ENCODE measurements around the gene CHST15. TPM values are rescaled to one million over a fixed set of nuclear protein-coding genes. Genes with fewer than 3 reads are reported as not detected.
A peak's percentile ranks its signal among the peaks of the same experiment; 100 is the strongest.

Gene CHST15
- total RNA-seq, 1 donor from 2014 or later = 18.3 TPM

- no peak for DNase-seq
These were observed 28.7 kb downstream of the CHST15 start for GRCh38 chr10:124064676-124065075.

DNA sequence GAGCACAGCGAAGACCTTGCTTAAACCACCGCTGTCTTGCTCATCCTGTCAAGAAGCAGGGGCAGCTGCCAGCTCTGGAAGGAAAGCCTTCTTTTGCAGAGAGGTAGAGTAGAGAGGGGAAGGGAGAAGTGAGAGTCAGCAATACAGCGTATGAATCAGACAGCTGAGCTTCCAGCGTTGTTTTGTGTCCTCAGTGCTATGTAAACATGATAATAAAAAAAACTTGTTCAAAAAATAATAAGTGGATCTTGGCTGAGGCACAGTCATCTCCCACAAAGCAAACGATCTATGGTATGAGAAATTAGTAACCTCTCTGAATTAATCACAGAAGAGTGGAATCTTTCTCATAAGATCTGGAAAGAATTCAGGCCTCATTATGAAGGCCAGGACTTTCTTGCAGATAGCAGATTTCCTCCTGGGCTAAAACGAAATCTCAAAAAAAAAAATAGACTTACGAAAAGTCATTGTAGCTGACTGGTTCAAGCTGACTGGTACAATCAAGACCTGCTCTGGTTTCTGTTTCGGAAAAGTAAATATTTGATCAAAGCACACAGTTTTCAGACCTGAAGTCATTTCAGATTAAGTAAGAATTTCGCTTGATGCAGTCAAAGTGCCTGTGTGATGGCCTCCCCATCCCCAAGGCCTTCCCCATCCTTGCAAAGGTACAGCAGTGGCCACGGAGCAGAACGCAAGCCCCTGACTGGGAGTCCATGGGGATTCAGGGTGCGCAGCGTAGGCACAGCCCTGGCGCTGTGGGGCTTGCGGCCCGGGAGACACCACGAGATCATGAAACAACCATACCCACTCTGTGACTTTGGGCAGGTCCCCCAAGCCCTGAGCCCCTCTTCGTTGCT lies 29.4 kb downstream of the CHST15 start:
- no peak for DNase-seq

- DNase-seq = no peak
These were observed 31.0 kb downstream of the CHST15 start for GRCh38 chr10:124062390-124062789.

DNA sequence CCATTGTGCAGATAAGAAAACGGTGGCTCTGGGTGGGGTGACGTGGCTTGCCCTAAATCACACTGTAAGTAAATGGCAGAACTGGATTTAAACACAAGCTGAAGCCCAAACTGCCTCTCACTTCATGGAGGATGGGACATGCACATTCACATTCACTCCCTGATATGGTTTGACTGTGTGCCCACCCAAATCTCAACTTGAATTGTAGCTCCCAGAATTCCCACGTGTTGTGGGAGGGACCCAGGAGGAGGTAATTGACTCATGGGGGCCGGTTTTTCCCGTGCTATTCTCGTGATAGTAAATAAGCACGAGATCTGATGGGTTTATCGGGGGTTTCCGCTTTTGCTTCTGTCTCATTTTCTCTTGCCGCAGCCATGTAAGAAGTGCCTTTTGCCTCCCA lies 32.4 kb downstream of the CHST15 start:
- DNase-seq = no peak

DNA sequence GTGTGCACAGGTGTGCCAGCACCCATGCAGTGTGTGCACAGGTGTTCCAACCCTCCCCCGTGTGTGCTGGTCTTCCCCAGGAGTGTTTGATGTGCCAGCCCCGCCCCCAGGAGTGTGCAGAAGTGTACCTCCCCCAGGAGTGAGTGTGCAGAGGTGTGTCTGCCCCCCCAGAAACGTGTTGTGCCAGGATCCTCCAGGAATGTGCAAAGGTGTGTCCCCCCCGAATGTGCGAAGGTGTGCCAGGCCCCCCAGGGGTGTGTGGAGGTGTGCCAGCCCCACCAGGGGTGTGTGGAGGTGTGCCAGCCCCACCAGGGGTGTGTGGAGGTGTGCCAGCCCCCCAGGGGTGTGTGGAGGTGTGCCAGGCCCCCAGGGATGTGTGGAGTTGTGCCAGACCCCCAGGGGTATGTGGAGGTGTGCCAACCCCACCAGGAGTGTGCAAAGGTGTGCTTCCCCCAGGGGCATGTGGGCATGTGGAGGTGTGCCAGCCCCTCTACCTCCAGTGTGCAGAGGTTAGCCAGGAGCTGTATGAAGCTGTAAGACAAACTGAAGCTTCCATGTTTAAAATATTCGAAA lies 33.2 kb downstream of the CHST15 start:
- DNase-seq = no peak

- DNase-seq = peak; percentile 69
These were observed 33.8 kb downstream of the CHST15 start for GRCh38 chr10:124059551-124059950.

DNA sequence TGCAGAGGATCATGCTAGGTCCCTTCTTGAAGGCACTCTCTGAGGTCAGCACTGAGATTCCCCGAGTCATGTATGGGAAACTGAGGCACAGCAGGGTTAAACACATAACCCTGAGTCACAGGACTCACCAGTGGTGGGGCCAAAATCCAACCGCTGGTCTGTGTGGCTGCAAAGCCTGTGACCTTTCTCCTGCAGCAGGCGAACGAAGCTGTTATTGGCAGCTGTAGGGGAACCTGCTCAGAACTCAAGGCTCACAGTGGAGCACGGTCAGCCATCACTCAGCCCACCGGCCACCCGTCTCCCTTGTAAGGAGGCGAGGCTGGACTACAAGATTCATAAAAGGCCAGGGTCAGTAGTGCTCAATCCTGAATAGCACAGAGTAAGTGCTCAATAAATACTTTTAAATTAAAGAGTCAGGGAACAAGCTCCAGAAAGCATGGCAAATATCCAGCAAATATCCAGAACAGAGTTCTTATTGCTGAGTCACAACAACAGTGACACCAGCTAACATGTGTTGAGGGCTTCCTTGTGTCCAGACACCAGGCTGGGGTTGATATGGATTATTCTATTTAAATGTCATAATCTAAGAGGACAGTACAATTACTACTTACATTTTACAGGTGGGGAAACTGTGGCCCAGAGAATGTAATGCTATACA lies 34.9 kb downstream of the CHST15 start:
- no peak for DNase-seq

- no peak for DNase-seq
These were observed 35.8 kb downstream of the CHST15 start for GRCh38 chr10:124057601-124058000.

DNA sequence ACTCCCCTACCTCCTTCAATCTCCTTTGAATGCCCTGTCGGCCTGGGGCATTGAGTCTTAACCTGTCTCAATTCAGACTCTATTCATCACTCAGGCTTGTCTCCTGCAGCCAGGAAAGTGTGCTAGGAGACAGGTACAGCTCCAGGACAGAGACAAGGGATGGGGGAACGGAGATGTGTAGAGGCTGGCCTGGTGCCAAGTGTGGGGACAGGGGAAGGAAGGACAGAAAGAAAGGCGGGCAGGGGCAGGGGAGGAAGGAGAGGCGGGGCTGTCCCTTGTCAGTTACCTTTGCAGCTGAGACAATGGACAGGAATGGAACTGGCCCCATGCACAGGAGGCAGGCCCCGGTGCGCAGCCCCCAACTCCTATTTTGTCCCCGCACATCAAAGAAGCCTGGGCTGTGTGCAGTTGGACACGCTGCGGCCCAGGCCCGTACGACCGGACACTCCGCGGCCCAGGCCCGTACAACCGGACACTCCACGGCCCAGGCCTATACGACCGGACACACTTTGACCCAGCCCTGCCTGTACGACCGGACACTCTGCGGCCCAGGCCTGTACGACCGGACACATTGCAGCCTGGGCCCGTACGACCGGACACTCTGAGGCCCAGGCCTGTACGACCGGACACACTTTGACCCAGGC lies 36.9 kb downstream of the CHST15 start:
- no peak for DNase-seq

DNA sequence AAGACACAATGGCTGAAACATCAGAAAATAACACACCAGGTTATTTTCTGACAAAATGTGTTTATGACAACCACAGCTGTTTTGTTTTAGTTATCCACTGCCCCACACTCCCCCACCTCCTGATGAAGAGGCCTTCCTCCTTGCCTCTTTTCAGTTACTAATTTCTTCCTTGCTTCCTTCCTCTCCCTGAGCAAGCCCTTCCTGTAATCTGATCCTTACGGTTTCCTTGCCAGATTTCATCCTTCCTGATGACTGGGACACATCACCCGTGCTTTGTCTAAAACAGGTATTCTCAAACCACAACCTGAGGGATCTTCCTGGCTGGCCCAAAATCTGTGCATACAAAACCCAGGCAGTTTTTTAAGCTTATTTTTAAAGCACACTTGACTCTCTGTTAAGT lies 39.4 kb downstream of the CHST15 start:
- no peak for DNase-seq

DNA sequence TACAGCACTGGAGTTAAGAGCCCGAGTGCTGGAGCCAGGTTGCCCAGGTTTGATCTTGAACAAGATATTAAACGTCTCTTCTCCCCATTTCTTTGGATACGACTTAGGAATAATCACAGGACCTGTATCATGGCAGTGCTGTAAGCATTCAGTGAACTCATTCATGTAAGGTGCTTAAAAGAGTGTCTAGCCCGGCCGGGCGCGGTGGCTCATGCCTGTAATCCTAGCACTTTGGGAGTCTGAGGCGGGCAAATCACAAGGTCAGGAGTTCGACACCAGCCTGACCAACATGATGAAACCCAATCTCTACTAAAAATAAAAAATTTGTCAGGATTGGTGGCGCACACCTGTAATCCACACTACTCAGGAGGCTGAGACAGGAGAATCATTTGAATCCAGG lies 40.8 kb downstream of the CHST15 start:
- DNase-seq = no peak

DNA sequence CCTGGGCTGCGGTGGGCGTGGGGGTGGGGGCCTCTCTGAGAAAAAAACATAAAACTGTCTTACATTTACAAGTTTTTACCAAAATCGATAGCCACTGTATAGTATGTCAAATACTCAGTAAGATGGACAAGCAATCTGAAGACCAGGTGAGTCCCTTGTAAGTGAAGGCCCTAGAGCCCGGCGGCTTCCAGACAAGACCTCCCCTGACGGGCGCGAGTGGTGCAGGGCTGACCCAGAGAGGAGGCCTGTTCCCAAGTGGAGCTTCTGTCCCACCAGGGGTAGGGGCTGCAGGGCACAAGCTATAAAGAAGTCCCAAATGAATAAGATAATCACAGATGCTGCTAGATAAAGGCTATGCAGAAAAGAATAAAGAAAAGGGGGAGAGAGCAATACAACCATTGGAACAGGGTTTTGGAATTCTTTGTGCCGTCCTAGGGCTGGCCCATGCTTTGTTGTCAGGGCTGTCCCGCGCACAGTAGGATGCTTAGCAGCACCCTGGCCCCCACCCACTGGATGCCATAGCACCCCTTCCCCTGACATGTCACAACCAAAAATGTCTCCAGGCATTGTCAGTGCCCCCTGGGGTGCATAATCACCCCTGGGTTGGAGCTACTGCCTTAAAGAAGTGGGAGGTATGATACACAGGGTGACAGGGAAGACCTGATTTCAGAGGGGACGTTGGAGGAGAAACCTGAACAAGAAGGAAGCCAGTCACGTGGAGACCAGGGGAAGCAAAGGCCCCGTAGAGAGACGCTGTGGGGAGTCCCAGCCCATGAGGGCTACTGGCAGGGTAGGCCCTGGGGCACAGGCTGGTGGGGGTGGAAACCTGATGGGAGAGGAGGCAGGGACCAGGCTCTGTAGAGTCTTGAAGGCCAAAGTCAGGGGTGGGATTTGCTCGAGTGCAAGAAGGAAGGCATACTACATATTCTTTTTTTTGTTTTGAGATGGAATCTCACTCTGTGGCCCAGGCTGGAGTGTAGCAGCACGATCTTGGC lies 43.1 kb downstream of the CHST15 start:
- DNase-seq = no peak

DNA sequence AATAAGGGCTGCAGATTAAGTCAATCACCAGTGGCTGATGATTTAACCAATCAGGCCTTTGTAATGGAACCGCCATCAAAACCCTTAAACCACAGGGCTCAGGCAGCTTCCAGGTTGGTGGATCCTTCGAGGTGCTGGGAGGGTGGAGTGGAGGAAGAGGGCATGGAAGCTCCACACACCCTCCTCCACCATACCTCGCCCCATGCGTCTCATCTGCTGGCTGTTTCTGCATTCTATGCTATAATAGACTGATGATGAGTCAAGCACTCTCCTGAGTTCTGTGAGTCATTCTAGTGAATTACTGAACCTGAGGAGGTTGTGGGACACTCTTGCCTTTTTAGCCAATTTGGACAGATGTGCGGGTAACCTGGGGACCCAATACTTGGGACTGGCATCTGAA lies 43.9 kb downstream of the CHST15 start:
- no peak for DNase-seq

DNA sequence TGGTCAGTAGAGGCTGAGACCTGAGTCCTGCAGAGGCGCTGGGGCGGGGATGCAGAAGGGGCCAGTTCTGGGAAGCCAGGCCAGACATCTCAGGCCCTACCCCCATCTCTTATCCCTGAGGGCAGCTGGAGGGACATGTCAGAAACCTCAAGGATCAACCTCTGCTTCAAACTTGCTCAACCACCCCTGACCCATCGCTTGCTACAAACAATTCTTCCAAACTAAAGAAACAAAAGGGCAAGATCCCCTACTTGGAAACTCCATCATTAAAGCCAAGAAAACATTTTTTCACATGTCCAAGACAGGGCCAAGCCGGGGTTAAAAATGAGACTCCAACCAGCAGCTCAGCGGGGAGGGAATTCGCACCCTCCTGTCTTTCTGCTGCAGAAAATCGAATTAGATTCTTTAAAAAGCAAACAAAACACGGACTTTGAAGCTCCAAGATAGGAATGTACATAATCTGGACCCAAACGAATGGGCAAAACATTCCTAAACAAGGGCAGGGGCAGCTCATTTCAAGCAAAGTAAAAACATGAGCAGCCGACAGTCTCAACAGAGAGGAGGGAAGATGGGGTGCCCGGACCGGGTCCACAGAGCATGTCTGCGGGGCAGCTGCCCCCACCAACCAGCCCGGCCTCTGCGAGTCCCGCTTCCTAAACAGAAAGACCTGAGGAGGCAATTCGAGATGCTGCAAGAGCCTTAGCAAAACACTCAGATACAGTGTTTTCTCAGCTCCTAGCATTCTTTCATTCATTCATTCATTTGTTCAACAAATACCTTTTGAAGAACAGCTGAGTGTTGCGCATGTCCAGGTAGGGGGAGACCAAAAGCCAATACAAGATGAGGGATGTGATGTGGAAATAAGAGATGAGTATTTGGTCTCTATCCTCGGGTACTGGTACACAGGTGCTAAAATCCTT lies 44.8 kb downstream of the CHST15 start:
- no peak for DNase-seq

- no peak for DNase-seq
These were observed 45.8 kb downstream of the CHST15 start for GRCh38 chr10:124047427-124048152.

GRCh38 chr10:124045801-124046355 lies 47.5 kb downstream of the CHST15 start:
- DNase-seq = no peak

DNA sequence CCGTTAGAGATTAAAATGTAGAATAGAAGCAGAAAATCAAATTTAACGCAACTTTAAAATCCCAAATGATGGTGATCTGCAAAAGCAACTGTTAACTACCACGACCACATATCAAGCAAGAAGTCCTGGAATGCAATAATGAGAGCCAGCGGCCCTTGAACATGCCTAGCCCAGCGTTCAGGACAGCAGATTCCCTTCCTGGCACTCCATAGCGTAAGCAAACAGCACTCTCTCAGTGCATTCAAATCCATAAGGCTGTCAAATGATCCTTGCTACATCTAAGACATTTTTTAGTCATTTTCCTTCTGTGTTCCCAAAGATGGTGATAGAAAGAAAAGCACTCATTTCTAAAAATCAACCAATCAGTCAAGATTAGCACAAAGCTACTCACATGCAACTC lies 48.1 kb downstream of the CHST15 start:
- DNase-seq = peak; percentile 73

GRCh38 chr10:124044143-124044862 lies 49.1 kb downstream of the CHST15 start:
- no peak for DNase-seq

All from tongue (tissue), 2 donors.